Fibroblast of the aortic adventitia (primary cell): Measurements from ENCODE around the gene TUBGCP6. TPM values are rescaled to one million over a fixed set of nuclear protein-coding genes. Genes with fewer than 3 reads are reported as not detected.

Experiments used
- DNase-seq: peaks from one replicate; pipeline ENCODE4 v3.0.0-alpha.2; 2010; ENCODE audit warnings: low read depth
- H3K4me3 ChIP-seq: 2 replicates; pipeline ENCODE4 v1.5.1; 2011; ENCODE audit warnings: low read depth, mild to moderate bottlenecking, control low read depth, low read length, moderate library complexity
- CTCF ChIP-seq: IDR thresholded peaks from 2 replicates; pipeline ENCODE4 v1.5.1; 2011; ENCODE audit warnings: mild to moderate bottlenecking, low read length, control low read depth, inconsistent platforms; ENCODE audit not compliant: insufficient read depth
- total RNA-seq: library from RNA; depleted of rRNA; stranded (reverse); fragments of >200 nt; gene quantifications from 2 replicates; pipeline ENCODE4 v1.2.3, GENCODE V29; 2012; ENCODE audit warnings: low replicate concordance

TUBGCP6 gene
- total RNA-seq, 1 donor = 23.6 TPM

- no peak for TF ChIP-seq CTCF
- no peak overlapping the region for H3K4me3 ChIP-seq
- no peak for DNase-seq
These were observed 48.6 kb downstream of the TUBGCP6 start for GRCh38 chr22:50196256-50196655.

- no peak overlapping the region for H3K4me3 ChIP-seq
- no peak for TF ChIP-seq CTCF
- DNase-seq = no peak
These were observed 50.6 kb downstream of the TUBGCP6 start for GRCh38 chr22:50194037-50194805.

GRCh38 chr22:50193621-50194020 is 51.2 kb downstream of the TUBGCP6 start:
- TF ChIP-seq CTCF = no peak
- no peak overlapping the region for H3K4me3 ChIP-seq
- no peak for DNase-seq

GRCh38 chr22:50192436-50193204 is 52.2 kb downstream of the TUBGCP6 start:
- H3K4me3 ChIP-seq = no peak overlapping the region
- no peak for DNase-seq
- TF ChIP-seq CTCF = no peak

- no peak for TF ChIP-seq CTCF
- DNase-seq = no peak
- peak overlapping the region; percentile 63 for H3K4me3 ChIP-seq
These were observed 53.7 kb downstream of the TUBGCP6 start for GRCh38 chr22:50190941-50191741.

GRCh38 chr22:50190182-50190940 is 54.5 kb downstream of the TUBGCP6 start:
- peak; percentile 48 for TF ChIP-seq CTCF
- DNase-seq = peak; percentile 59
- H3K4me3 ChIP-seq = peak overlapping the region; percentile 63
